ENCODE data around the gene SIGLEC12.

DNA sequence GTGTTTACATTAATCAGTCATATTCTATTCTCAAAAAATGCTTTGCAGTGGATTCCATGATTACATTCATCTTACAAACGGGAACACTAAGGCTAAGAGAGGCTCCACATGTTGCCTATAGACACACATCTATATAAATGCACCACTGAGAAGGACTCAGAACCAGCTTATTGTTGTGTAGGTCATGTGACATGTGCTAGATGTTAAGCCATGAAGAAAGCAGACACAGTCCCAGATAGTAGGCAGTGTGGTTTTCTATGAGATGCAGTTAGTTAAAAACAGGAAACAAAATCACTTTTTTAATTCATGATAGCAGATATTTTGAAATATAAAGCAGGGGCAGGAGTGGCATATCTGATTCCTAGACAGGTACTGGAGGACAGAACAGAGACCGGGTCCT lies 19.1 kb upstream of the SIGLEC12 start:
- TF ChIP-seq, protein P1, sequence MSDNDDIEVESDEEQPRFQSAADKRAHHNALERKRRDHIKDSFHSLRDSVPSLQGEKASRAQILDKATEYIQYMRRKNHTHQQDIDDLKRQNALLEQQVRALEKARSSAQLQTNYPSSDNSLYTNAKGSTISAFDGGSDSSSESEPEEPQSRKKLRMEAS (CRISPR knock-in tag; IDR thresholded peaks at IDR 0.05): no peak
- TF ChIP-seq, protein P2, sequence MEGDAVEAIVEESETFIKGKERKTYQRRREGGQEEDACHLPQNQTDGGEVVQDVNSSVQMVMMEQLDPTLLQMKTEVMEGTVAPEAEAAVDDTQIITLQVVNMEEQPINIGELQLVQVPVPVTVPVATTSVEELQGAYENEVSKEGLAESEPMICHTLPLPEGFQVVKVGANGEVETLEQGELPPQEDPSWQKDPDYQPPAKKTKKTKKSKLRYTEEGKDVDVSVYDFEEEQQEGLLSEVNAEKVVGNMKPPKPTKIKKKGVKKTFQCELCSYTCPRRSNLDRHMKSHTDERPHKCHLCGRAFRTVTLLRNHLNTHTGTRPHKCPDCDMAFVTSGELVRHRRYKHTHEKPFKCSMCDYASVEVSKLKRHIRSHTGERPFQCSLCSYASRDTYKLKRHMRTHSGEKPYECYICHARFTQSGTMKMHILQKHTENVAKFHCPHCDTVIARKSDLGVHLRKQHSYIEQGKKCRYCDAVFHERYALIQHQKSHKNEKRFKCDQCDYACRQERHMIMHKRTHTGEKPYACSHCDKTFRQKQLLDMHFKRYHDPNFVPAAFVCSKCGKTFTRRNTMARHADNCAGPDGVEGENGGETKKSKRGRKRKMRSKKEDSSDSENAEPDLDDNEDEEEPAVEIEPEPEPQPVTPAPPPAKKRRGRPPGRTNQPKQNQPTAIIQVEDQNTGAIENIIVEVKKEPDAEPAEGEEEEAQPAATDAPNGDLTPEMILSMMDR (IDR thresholded peaks at IDR 0.05 in 2 of 3, conservative IDR thresholded peaks at IDR 0.05 in 1 of 3; ENCODE audit: insufficient read depth in 2 of 3, low read depth in 1 of 3, low read length in 3 of 3): no peak
- TF ChIP-seq EP300 (IDR thresholded peaks at IDR 0.05; ENCODE audit: low read length) (no peak), PRMT5 (CRISPR knock-in tag; IDR thresholded peaks at IDR 0.05) (no peak), ZNF263 (CRISPR knock-in tag; IDR thresholded peaks at IDR 0.05; ENCODE audit: borderline replicate concordance) (no peak), KLF13 (tag; IDR thresholded peaks at IDR 0.05; ENCODE audit: borderline replicate concordance, low read depth) (no peak), BRF1 (IDR thresholded peaks at IDR 0.05; ENCODE audit: borderline replicate concordance, extremely low read depth, insufficient read length) (no peak), TAF9B (IDR thresholded peaks at IDR 0.05; ENCODE audit: partially characterized antibody) (no peak), POLR2AphosphoS5 (IDR thresholded peaks at IDR 0.05; ENCODE audit: control insufficient read depth, insufficient read depth, low read depth, low read length) (no peak), ZKSCAN8 (CRISPR knock-in tag; IDR thresholded peaks at IDR 0.05) (no peak), PHB2 (IDR thresholded peaks at IDR 0.05; ENCODE audit: low read depth) (no peak), CREB1 (IDR thresholded peaks at IDR 0.05) (no peak), CREB1 (CRISPR knock-in tag; IDR thresholded peaks at IDR 0.05) (no peak), ZNF311 (CRISPR knock-in tag; IDR thresholded peaks at IDR 0.05) (no peak)
- TF ChIP-seq, protein P3, sequence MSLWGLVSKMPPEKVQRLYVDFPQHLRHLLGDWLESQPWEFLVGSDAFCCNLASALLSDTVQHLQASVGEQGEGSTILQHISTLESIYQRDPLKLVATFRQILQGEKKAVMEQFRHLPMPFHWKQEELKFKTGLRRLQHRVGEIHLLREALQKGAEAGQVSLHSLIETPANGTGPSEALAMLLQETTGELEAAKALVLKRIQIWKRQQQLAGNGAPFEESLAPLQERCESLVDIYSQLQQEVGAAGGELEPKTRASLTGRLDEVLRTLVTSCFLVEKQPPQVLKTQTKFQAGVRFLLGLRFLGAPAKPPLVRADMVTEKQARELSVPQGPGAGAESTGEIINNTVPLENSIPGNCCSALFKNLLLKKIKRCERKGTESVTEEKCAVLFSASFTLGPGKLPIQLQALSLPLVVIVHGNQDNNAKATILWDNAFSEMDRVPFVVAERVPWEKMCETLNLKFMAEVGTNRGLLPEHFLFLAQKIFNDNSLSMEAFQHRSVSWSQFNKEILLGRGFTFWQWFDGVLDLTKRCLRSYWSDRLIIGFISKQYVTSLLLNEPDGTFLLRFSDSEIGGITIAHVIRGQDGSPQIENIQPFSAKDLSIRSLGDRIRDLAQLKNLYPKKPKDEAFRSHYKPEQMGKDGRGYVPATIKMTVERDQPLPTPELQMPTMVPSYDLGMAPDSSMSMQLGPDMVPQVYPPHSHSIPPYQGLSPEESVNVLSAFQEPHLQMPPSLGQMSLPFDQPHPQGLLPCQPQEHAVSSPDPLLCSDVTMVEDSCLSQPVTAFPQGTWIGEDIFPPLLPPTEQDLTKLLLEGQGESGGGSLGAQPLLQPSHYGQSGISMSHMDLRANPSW (CRISPR knock-in tag; IDR thresholded peaks at IDR 0.05): no peak

All from K562 (cell line).